HepG2 (cell line): ENCODE measurements around the gene UTP11. TPM values are rescaled to one million over a fixed set of nuclear protein-coding genes. Genes with fewer than 3 reads are reported as not detected.

Experiments
- CBX1 ChIP-seq: IDR thresholded peaks from one replicate; pipeline ENCODE4 v1.6.1; 2016; ENCODE audit warnings: antibody characterized with exemption, low read depth
- CEBPB ChIP-seq: IDR thresholded peaks from 2 replicates; pipeline ENCODE4 v1.6.1; 2011; ENCODE audit warnings: low read depth, low read length, improper control_type of control experiment, borderline replicate concordance
- FOSL1 ChIP-seq: sonication (generic); formaldehyde crosslinking; IDR thresholded peaks from 2 replicates; pipeline ENCODE4 v1.9.0; 2021; ENCODE audit warnings: missing genetic modification reagents, borderline replicate concordance
- FOXJ3 ChIP-seq: sonication (generic); formaldehyde crosslinking; IDR thresholded peaks from 2 replicates; pipeline ENCODE4 v1.4.0; 2020; ENCODE audit warnings: missing genetic modification reagents, mild to moderate bottlenecking, borderline replicate concordance
- HHEX ChIP-seq: IDR thresholded peaks from 2 replicates; pipeline ENCODE4 v1.6.1; 2016; ENCODE audit warnings: control low read depth
- KMT2A ChIP-seq: sonication (generic); formaldehyde crosslinking; IDR thresholded peaks from 2 replicates; pipeline ENCODE4 v1.4.0; 2020; ENCODE audit warnings: missing genetic modification reagents
- MED8 ChIP-seq: sonication (generic); formaldehyde crosslinking; IDR thresholded peaks from 2 replicates; pipeline ENCODE4 v1.8.1; 2023; ENCODE audit warnings: mild to moderate bottlenecking, missing genetic modification reagents; ENCODE audit not compliant: insufficient replicate concordance
- MTF1 ChIP-seq: sonication (generic); formaldehyde crosslinking; IDR thresholded peaks from 2 replicates; pipeline ENCODE4 v1.5.0; 2020; ENCODE audit warnings: missing genetic modification reagents
- MYC ChIP-seq: sonication (generic); formaldehyde crosslinking; IDR thresholded peaks from 2 replicates; pipeline ENCODE4 v1.9.0; 2021; ENCODE audit warnings: missing genetic modification reagents, borderline replicate concordance
- NCOA2 ChIP-seq: sonication (generic); formaldehyde crosslinking; IDR thresholded peaks from 2 replicates; pipeline ENCODE4 v1.8.0; 2022; ENCODE audit warnings: inconsistent platforms
- PBX2 ChIP-seq: IDR thresholded peaks from 2 replicates; pipeline ENCODE4 v1.6.1; 2016; ENCODE audit warnings: control low read depth
- PHF8 ChIP-seq: sonication (generic); formaldehyde crosslinking; IDR thresholded peaks from 2 replicates; pipeline ENCODE4 v1.5.0; 2020; ENCODE audit warnings: missing genetic modification reagents
- REL ChIP-seq: sonication (generic); formaldehyde crosslinking; conservative IDR thresholded peaks from 2 replicates; pipeline ENCODE4 v1.8.0; 2022; ENCODE audit warnings: mild to moderate bottlenecking, missing genetic modification reagents, moderate library complexity
- SMC3 ChIP-seq: IDR thresholded peaks from 2 replicates; pipeline ENCODE4 v1.6.1; 2011; ENCODE audit warnings: low read length, improper control_type of control experiment
- SOX13 ChIP-seq, 3 experiments: fragments of 450-650 bp in 1 of 3; sonication (generic) in 1 of 3; formaldehyde crosslinking in 1 of 3; IDR thresholded peaks in 2 of 3; conservative IDR thresholded peaks in 1 of 3; 2 replicates each; pipeline versions ENCODE4 v1.5.0 to v1.6.1; 2016 to 2020; ENCODE audit warnings: antibody characterized with exemption in 1 of 3, mild to moderate bottlenecking in 1 of 3, missing compliant biosample characterization in 1 of 3, missing genetic modification reagents in 1 of 3, moderate library complexity in 1 of 3
- SP2 ChIP-seq: sonication (generic); formaldehyde crosslinking; IDR thresholded peaks from 2 replicates; pipeline ENCODE4 v1.5.1; 2020; ENCODE audit warnings: mild to moderate bottlenecking, missing genetic modification reagents
- ZBTB43 ChIP-seq: sonication (generic); formaldehyde crosslinking; conservative IDR thresholded peaks from 2 replicates; pipeline ENCODE4 v1.4.0; 2020; ENCODE audit warnings: missing genetic modification reagents
- ZIK1 ChIP-seq: sonication (generic); formaldehyde crosslinking; IDR thresholded peaks from 2 replicates; pipeline ENCODE4 v1.5.0; 2020; ENCODE audit warnings: mild to moderate bottlenecking, low read depth, missing genetic modification reagents, borderline replicate concordance
- ZMYM3 ChIP-seq: sonication (generic); formaldehyde crosslinking; IDR thresholded peaks from 2 replicates; pipeline ENCODE4 v1.5.1; 2020; ENCODE audit warnings: mild to moderate bottlenecking, missing genetic modification reagents
- ZNF143 ChIP-seq: sonication (generic); formaldehyde crosslinking; IDR thresholded peaks from 2 replicates; pipeline ENCODE4 v1.4.0; 2020; ENCODE audit warnings: missing genetic modification reagents
- ZNF232 ChIP-seq: sonication (generic); formaldehyde crosslinking; IDR thresholded peaks from 2 replicates; pipeline ENCODE4 v1.4.0; 2020; ENCODE audit warnings: missing genetic modification reagents, borderline replicate concordance
- ZNF441 ChIP-seq: sonication (generic); formaldehyde crosslinking; IDR thresholded peaks from 2 replicates; pipeline ENCODE4 v1.7.0; 2021; ENCODE audit warnings: missing genetic modification reagents, borderline replicate concordance
- ZNF75D ChIP-seq: sonication (generic); formaldehyde crosslinking; IDR thresholded peaks from 2 replicates; pipeline ENCODE4 v1.8.1; 2023; ENCODE audit warnings: missing genetic modification reagents, mild to moderate bottlenecking, borderline replicate concordance
- polyA plus RNA-seq, 8 experiments: library from polyadenylated mRNA; depleted of rRNA in 3 of 8; stranded (reverse) in 7 of 8; unstranded in 1 of 8; fragments of >200 nt; fragmentation: Illumina TruSeq in 4 of 8; extraction: Trizol in 4 of 8; gene quantifications; 2 replicates each; pipeline versions ENCODE4 v1.2.1 to v1.2.3, GENCODE V29; 2011 to 2016; ENCODE audit warnings: low read depth in 4 of 8, missing spikeins in 1 of 8, mixed read lengths in 1 of 8; ENCODE audit not compliant: insufficient read depth in 1 of 8
- total RNA-seq, 5 experiments: library from RNA; depleted of rRNA; stranded (reverse); fragments of >200 nt; fragmentation: Illumina TruSeq; extraction: Trizol; gene quantifications; 2 replicates each; pipeline ENCODE4 v1.2.3, GENCODE V29; 2016; ENCODE audit warnings: low read depth in 1 of 5
- TF ChIP-seq, protein P1 (sequence below): sonication (generic); formaldehyde crosslinking; IDR thresholded peaks from 2 replicates; pipeline ENCODE4 v1.8.0; 2023; ENCODE audit warnings: mild to moderate bottlenecking, missing genetic modification reagents
- TF ChIP-seq, protein P2 (sequence below): sonication (generic); formaldehyde crosslinking; IDR thresholded peaks from 2 replicates; pipeline ENCODE4 v1.4.0; 2020; ENCODE audit warnings: mild to moderate bottlenecking, missing genetic modification reagents
- TF ChIP-seq, protein P3 (sequence below): sonication (generic); formaldehyde crosslinking; IDR thresholded peaks from 2 replicates; pipeline ENCODE4 v1.5.0; 2020; ENCODE audit warnings: mild to moderate bottlenecking, missing genetic modification reagents

Gene UTP11
- total and polyA plus RNA-seq, 2 of the 13 experiments (the other 11 are each of a cell fraction or from before 2014, with no cell fraction given), result 13.5 to 44.8 TPM

DNA sequence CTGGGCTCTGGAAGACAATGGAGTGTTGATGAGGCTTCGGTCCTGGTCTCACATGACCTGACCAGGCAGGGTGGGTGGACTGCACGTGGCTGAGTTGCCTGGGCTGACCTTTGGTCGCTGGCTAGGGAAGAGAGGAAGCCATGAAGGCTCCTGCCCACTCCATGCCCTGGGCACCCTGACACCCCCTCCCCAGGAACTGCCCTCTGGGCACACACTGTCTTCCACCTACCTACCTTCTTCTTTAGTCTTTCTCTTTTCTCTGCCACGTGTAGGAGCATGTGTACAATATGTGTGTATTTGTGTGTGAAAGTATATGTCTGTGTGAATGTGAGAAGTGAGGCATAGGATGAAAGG is 19.0 kb downstream of the UTP11 start (continued):
- TF ChIP-seq, protein P1, sequence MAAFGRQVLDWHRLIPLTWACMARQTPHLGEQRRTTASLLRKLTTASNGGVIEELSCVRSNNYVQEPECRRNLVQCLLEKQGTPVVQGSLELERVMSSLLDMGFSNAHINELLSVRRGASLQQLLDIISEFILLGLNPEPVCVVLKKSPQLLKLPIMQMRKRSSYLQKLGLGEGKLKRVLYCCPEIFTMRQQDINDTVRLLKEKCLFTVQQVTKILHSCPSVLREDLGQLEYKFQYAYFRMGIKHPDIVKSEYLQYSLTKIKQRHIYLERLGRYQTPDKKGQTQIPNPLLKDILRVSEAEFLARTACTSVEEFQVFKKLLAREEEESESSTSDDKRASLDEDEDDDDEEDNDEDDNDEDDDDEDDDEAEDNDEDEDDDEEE, result no peak
- TF ChIP-seq ZNF143 (CRISPR knock-in tag) (no peak), SOX13 (IDR thresholded peaks at IDR 0.05) (no peak), SOX13 (CRISPR knock-in tag; conservative IDR thresholded peaks at IDR 0.05 in 1 of 2, IDR thresholded peaks at IDR 0.05 in 1 of 2) (peak in 1 of 2 experiments; percentile 87; a peak in 2 of 4 replicates), MYC (CRISPR knock-in tag) (peak; percentile 83; the same call in 1 of the 2 replicates), PBX2 (CRISPR knock-in tag) (no peak), CBX1 (peak; percentile 31), KMT2A (no peak), ZMYM3 (CRISPR knock-in tag) (no peak), FOSL1 (CRISPR knock-in tag) (no peak), REL (no peak), ZNF232 (CRISPR knock-in tag) (0 out of 2 replicates have a peak, but pooled peaks have one; percentile 48), MTF1 (CRISPR knock-in tag) (no peak), ZIK1 (CRISPR knock-in tag) (no peak), SMC3 (no peak), ZNF75D (no peak), FOXJ3 (CRISPR knock-in tag) (no peak), PHF8 (no peak), NCOA2 (CRISPR knock-in tag) (0 out of 2 replicates have a peak, but pooled peaks have one; percentile 38), MED8 (CRISPR knock-in tag) (no peak), ZNF441 (CRISPR knock-in tag) (no peak), SP2 (CRISPR knock-in tag) (no peak), ZBTB43 (CRISPR knock-in tag) (no peak), HHEX (no peak), CEBPB (no peak)
- TF ChIP-seq, protein P2, sequence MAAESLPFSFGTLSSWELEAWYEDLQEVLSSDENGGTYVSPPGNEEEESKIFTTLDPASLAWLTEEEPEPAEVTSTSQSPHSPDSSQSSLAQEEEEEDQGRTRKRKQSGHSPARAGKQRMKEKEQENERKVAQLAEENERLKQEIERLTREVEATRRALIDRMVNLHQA, result no peak
- TF ChIP-seq, protein P3, sequence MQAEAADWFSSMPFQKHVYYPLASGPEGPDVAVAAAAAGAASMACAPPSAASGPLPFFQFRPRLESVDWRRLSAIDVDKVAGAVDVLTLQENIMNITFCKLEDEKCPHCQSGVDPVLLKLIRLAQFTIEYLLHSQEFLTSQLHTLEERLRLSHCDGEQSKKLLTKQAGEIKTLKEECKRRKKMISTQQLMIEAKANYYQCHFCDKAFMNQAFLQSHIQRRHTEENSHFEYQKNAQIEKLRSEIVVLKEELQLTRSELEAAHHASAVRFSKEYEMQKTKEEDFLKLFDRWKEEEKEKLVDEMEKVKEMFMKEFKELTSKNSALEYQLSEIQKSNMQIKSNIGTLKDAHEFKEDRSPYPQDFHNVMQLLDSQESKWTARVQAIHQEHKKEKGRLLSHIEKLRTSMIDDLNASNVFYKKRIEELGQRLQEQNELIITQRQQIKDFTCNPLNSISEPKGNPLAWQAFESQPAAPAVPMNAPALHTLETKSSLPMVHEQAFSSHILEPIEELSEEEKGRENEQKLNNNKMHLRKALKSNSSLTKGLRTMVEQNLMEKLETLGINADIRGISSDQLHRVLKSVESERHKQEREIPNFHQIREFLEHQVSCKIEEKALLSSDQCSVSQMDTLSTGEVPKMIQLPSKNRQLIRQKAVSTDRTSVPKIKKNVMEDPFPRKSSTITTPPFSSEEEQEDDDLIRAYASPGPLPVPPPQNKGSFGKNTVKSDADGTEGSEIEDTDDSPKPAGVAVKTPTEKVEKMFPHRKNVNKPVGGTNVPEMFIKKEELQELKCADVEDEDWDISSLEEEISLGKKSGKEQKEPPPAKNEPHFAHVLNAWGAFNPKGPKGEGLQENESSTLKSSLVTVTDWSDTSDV, result no peak
